ENCODE results near the gene MTHFD2L. TPM values are rescaled to one million over a fixed set of nuclear protein-coding genes. Genes with fewer than 3 reads are reported as not detected.

Gene MTHFD2L
- total and polyA plus RNA-seq, 2 donors (not counting 3 experiments of a cell fraction or from before 2014, with no cell fraction given): 6.9 to 15.2 TPM

DNA sequence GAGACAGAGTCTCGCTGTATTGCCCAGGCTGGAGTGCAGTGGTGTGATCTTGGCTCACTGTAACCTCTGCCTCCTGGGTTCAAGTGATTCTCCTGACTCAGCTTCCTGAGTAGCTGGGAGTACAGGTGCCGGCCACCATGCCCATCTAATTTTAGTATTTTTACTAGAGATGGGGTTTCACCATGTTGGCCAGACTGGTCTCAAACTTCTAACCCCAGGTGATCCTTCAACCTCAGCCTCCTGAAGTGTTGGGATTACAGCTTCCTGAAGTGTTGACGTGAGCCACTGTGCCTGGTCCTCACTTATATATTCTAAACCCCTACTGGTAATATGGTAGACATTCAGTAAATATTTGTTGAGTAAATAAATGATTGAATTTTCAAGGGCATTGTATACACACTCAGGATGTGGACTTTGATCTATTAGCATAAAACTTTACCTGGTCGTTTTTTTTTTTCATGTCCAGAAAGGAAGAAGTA lies 33.0 kb downstream of the MTHFD2L start:
- H3K9ac ChIP-seq (replicated peaks; ENCODE audit: extremely low read depth, insufficient read depth, low read length): no peak overlapping the region
- DNase-seq (ENCODE audit: low read depth, low spot score): no peak
- intact Hi-C loops (cut with micrococcal nuclease): no loop called here
- no peak overlapping the region for H3K4me2 ChIP-seq (ENCODE audit: insufficient read depth, low read length)
- ChIA-PET POLR2A (no interaction called here), CTCF (interaction anchor here (0.7 to 3.4 kb wide), 2 partner anchors 39 to 118 kb away, joined by 4 to 51 read pairs; partner anchors contain the start of gene EPGN)
- H3K4me3 ChIP-seq (replicated peaks in 1 of 3; ENCODE audit: insufficient read depth in 1 of 3, low read depth in 1 of 3, low read length in 3 of 3): no peak overlapping the region
- no peaks in the 10 kb centered on the region for H3K4me1 ChIP-seq (ENCODE audit: control insufficient read depth, extremely low read depth, insufficient read depth, low read length)
- H3K27ac ChIP-seq (ENCODE audit: insufficient read depth, low read depth, low read length): no peak overlapping the region
- TF ChIP-seq EZH2 (IDR thresholded peaks at IDR 0.05; ENCODE audit: borderline replicate concordance, low read depth, low read length, severe bottlenecking): no peak
- TF ChIP-seq MYC (IDR thresholded peaks at IDR 0.05; ENCODE audit: low read depth, low read length): no peak
- no peak for TF ChIP-seq GATA2 (IDR thresholded peaks at IDR 0.05; ENCODE audit: insufficient read depth, insufficient read length, low read depth, low read length)
- TF ChIP-seq FOS (IDR thresholded peaks at IDR 0.05; ENCODE audit: borderline replicate concordance, insufficient read depth, low read length): no peak
- TF ChIP-seq POLR2AphosphoS5 (IDR thresholded peaks at IDR 0.05; ENCODE audit: insufficient read depth, low read depth, low read length): no peak
- TF ChIP-seq, protein P1, sequence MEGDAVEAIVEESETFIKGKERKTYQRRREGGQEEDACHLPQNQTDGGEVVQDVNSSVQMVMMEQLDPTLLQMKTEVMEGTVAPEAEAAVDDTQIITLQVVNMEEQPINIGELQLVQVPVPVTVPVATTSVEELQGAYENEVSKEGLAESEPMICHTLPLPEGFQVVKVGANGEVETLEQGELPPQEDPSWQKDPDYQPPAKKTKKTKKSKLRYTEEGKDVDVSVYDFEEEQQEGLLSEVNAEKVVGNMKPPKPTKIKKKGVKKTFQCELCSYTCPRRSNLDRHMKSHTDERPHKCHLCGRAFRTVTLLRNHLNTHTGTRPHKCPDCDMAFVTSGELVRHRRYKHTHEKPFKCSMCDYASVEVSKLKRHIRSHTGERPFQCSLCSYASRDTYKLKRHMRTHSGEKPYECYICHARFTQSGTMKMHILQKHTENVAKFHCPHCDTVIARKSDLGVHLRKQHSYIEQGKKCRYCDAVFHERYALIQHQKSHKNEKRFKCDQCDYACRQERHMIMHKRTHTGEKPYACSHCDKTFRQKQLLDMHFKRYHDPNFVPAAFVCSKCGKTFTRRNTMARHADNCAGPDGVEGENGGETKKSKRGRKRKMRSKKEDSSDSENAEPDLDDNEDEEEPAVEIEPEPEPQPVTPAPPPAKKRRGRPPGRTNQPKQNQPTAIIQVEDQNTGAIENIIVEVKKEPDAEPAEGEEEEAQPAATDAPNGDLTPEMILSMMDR (IDR thresholded peaks at IDR 0.05; ENCODE audit: extremely low read depth in 1 of 2, insufficient read depth in 1 of 2, low read depth in 1 of 2, low read length in 2 of 2): no peak
- TF ChIP-seq, protein P2, sequence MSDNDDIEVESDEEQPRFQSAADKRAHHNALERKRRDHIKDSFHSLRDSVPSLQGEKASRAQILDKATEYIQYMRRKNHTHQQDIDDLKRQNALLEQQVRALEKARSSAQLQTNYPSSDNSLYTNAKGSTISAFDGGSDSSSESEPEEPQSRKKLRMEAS (IDR thresholded peaks at IDR 0.05; ENCODE audit: insufficient read depth, insufficient read length): no peak
- TF ChIP-seq JUN (IDR thresholded peaks at IDR 0.05; ENCODE audit: borderline replicate concordance, insufficient read depth, insufficient read length, low read depth): no peak
- TF ChIP-seq POLR2A (IDR thresholded peaks at IDR 0.05; ENCODE audit: low read depth, low read length): no peak
- BruUV-seq (replicated peaks): no TSS peak
- H4K20me1 ChIP-seq (replicated peaks; ENCODE audit: control insufficient read depth, extremely low read depth, insufficient read depth, low read length): no peaks in the 10 kb centered on the region
- dilution Hi-C loops (cut with MboI; ENCODE audit: extremely low pct_ligation_motif_present, low sequenced_read_pairs): no loop called here
- H3K79me2 ChIP-seq (ENCODE audit: control insufficient read depth, insufficient read depth, low read length): no peaks in the 10 kb centered on the region
- H2AFZ ChIP-seq (ENCODE audit: low read depth, low read length): no peak overlapping the region
- H3K27me3 ChIP-seq (ENCODE audit: control insufficient read depth in 2 of 2, insufficient read depth in 2 of 2, low read length in 2 of 2): no peaks in the 10 kb centered on the region
- FAIRE-seq: no peak
- H3K9me1 ChIP-seq (replicated peaks; ENCODE audit: control insufficient read depth, extremely low read depth, insufficient read depth, low read length): no peaks in the 10 kb centered on the region
- H3K36me3 ChIP-seq (ENCODE audit: control insufficient read depth in 2 of 2, extremely low read depth in 1 of 2, insufficient read depth in 2 of 2, low read length in 2 of 2): no peaks in the 10 kb centered on the region
- H3K9me3 ChIP-seq (replicated peaks; ENCODE audit: control insufficient read depth, insufficient read depth, low read length): no peaks in the 10 kb centered on the region
